Calu3 (cell line): ENCODE data around the gene MEGF9. TPM values are rescaled to one million over a fixed set of nuclear protein-coding genes. Genes with fewer than 3 reads are reported as not detected.

Source experiments
- BruUV-seq: library from RNA; stranded (reverse); fragments of 400-500 nt; replicated peaks from 2 replicates; lab custom pipeline; 2021; lab: Mats Ljungman, UMichigan
- CTCF ChIA-PET: fragments of 300-600 bp; sonication (Branson Sonifier 250); formaldehyde crosslinking; loops from one replicate; lab custom pipeline; 2022; ENCODE audit warnings: antibody characterized with exemption; lab: Charles Lee
- DNase-seq: peaks from one replicate; pipeline ENCODE4 v3.0.0; 2022
- H3K27ac Mint-ChIP-seq: one replicate; pipeline ENCODE4 v1.8.0; 2022; ENCODE audit warnings: mixed read lengths; ENCODE audit not compliant: unreplicated experiment
- H3K27me3 Mint-ChIP-seq: one replicate; pipeline ENCODE4 v1.8.0; 2022; ENCODE audit warnings: mixed read lengths; ENCODE audit not compliant: unreplicated experiment
- H3K36me3 Mint-ChIP-seq: one replicate; pipeline ENCODE4 v1.8.0; 2022; ENCODE audit warnings: mild to moderate bottlenecking, moderate library complexity, mixed read lengths; ENCODE audit not compliant: insufficient read depth, unreplicated experiment
- H3K4me1 Mint-ChIP-seq: one replicate; pipeline ENCODE4 v1.8.0; 2022; ENCODE audit warnings: mild to moderate bottlenecking, low read depth, mixed read lengths; ENCODE audit not compliant: unreplicated experiment
- H3K4me3 Mint-ChIP-seq: one replicate; pipeline ENCODE4 v1.8.0; 2022; ENCODE audit warnings: mild to moderate bottlenecking, low read depth, moderate library complexity, mixed read lengths; ENCODE audit not compliant: unreplicated experiment
- H3K9me3 Mint-ChIP-seq: one replicate; pipeline ENCODE4 v1.8.0; 2022; ENCODE audit warnings: low read depth, mixed read lengths; ENCODE audit not compliant: unreplicated experiment
- CTCF ChIP-seq: fragments of 200-600 bp; IDR thresholded peaks from one replicate; pipeline ENCODE4 v1.8.0; 2022; ENCODE audit warnings: antibody characterized with exemption; ENCODE audit not compliant: unreplicated experiment
- intact Hi-C: fragments of 100-400 bp; cut with micrococcal nuclease; formaldehyde crosslinking; loops from one replicate; pipeline ENCODE4 v1.10.0; 2022; ENCODE audit not compliant: unreplicated experiment
- total RNA-seq: library from RNA; stranded (reverse); gene quantifications from 2 replicates; pipeline ENCODE4 v1.2.3, GENCODE V29; 2022

The MEGF9 gene
- total RNA-seq, 1 experiment from 2014 or later = 7.1 TPM

- intact Hi-C loops = no loop called here
Observed at GRCh38 chr9:120562861-120563443, 151.3 kb downstream of the MEGF9 start.

GRCh38 chr9:120561709-120562108 is 152.6 kb downstream of the MEGF9 start:
- no peak for DNase-seq
- CTCF ChIA-PET = no interaction called here
- H3K4me3 Mint-ChIP-seq = no peak overlapping the region
- intact Hi-C loops = no loop called here
- H3K36me3 Mint-ChIP-seq = peaks cover 4% of the 10 kb centered on the region
- H3K27me3 Mint-ChIP-seq = no peaks in the 10 kb centered on the region
- no peak overlapping the region for H3K27ac Mint-ChIP-seq
- no TSS peak for BruUV-seq
- H3K9me3 Mint-ChIP-seq = no peaks in the 10 kb centered on the region
- no peak for TF ChIP-seq CTCF
- peaks cover 5% of the 10 kb centered on the region for H3K4me1 Mint-ChIP-seq

More at GRCh38 chr9:120562861-120563443, 151.3 kb downstream of the MEGF9 start:
- CTCF ChIA-PET = interaction anchor here (0.5 kb wide), 1 partner anchor 1012 kb away, joined by 3 read pairs; no protein-coding TSS in a partner anchor
- no peak for TF ChIP-seq CTCF
- Mint-ChIP-seq H3K4me3 (no peak overlapping the region), H3K4me1 (peaks cover 5% of the 10 kb centered on the region), H3K27me3 (no peaks in the 10 kb centered on the region), H3K9me3 (no peaks in the 10 kb centered on the region), H3K27ac (no peak overlapping the region), H3K36me3 (peaks cover 5% of the 10 kb centered on the region)
- no TSS peak for BruUV-seq
- DNase-seq = no peak

- no peak overlapping the region for H3K27ac Mint-ChIP-seq
- CTCF ChIA-PET = interaction anchor here (0.7 kb wide), 1 partner anchor 52 kb away, joined by 5 read pairs; no protein-coding TSS in a partner anchor
- peaks cover 4% of the 10 kb centered on the region for H3K36me3 Mint-ChIP-seq
- H3K9me3 Mint-ChIP-seq = no peaks in the 10 kb centered on the region
- no peak overlapping the region for H3K4me3 Mint-ChIP-seq
- no peak for TF ChIP-seq CTCF
- no peaks in the 10 kb centered on the region for H3K4me1 Mint-ChIP-seq
- no peak for DNase-seq
- intact Hi-C loops = no loop called here
- H3K27me3 Mint-ChIP-seq = no peaks in the 10 kb centered on the region
- BruUV-seq = no TSS peak
Observed at GRCh38 chr9:120559546-120559945, 154.7 kb downstream of the MEGF9 start.

- no peaks in the 10 kb centered on the region for H3K4me1 Mint-ChIP-seq
- H3K27ac Mint-ChIP-seq = no peak overlapping the region
- no peak for DNase-seq
- H3K27me3 Mint-ChIP-seq = no peaks in the 10 kb centered on the region
- no peak overlapping the region for H3K4me3 Mint-ChIP-seq
- no peak for TF ChIP-seq CTCF
- intact Hi-C loops = no loop called here
- H3K9me3 Mint-ChIP-seq = no peaks in the 10 kb centered on the region
- H3K36me3 Mint-ChIP-seq = peaks cover 4% of the 10 kb centered on the region
- no TSS peak for BruUV-seq
- CTCF ChIA-PET = no interaction called here
Observed at GRCh38 chr9:120558454-120558853, 155.8 kb downstream of the MEGF9 start.
